Mucosa of descending colon (tissue), 3 donors: Measurements from ENCODE around the gene CHMP5. TPM values are rescaled to one million over a fixed set of nuclear protein-coding genes. Genes with fewer than 3 reads are reported as not detected.

ENCODE experiments used
- ATAC-seq: fragments of 200-7000 bp; cut with Tn5 transposase; one replicate; pipeline ENCODE4 v1.9.1; 2020; ENCODE audit warnings: mild to moderate bottlenecking, moderate library complexity
- DNase-seq, 3 donors: peaks; one replicate each; pipeline ENCODE4 v3.0.0-alpha.2; 2020
- H3K36me3 ChIP-seq: fragments of 200-600 bp; one replicate; pipeline ENCODE4 v1.8.0; 2021; ENCODE audit warnings: low read depth, mild to moderate bottlenecking
- H3K4me1 ChIP-seq: fragments of 200-600 bp; one replicate; pipeline ENCODE4 v1.8.0; 2021; ENCODE audit warnings: low read depth, mild to moderate bottlenecking
- H3K4me3 ChIP-seq: fragments of 200-600 bp; one replicate; pipeline ENCODE4 v1.8.0; 2021; ENCODE audit warnings: mild to moderate bottlenecking
- H3K9me3 ChIP-seq: fragments of 200-600 bp; one replicate; pipeline ENCODE4 v1.8.0; 2021; ENCODE audit warnings: mild to moderate bottlenecking
- CTCF ChIP-seq: fragments of 200-600 bp; IDR thresholded peaks from one replicate; pipeline ENCODE4 v1.8.0; 2022; ENCODE audit warnings: antibody characterized with exemption, mild to moderate bottlenecking
- intact Hi-C, 2 donors: fragments of 100-400 bp; cut with DNase I in 1 of 2; cut with micrococcal nuclease in 1 of 2; formaldehyde crosslinking; loops; one replicate each; pipeline versions ENCODE4 v1.11.0 to v1.11.1; 2022; cut with DNase I, micrococcal nuclease
- total RNA-seq, 3 donors: library from RNA; stranded (reverse); fragmentation: NEBNext Ultra II Directional in 2 of 3; extraction: Animal tissue kit (Norgen Biotek cat#: 25700) in 2 of 3; gene quantifications; one replicate each; pipeline versions ENCODE4 v1.2.1 to v1.2.4, GENCODE V29; 2021 to 2023
- donor health status: DM: no; HTN: no; CAD: no; lungs with moderate emphysema.
- donor health status: DM: no; HTN: no; CAD: no.
- donor health status: DM: no; HTN: yes; CAD: no.

Gene CHMP5
- total RNA-seq, 3 donors from 2014 or later: 72.2 to 98.1 (median 84.3) TPM

GRCh38 chr9:33290247-33291030 is 25.6 kb downstream of the CHMP5 start, which contains the start of gene NFX1:
NFX1 (plus strand) TSS chr9:33290516; CDS start chr9:33290573, 57 bp downstream.
- peaks cover 24% of the 10 kb centered on the region for H3K4me1 ChIP-seq

GRCh38 chr9:33291031-33291397 is 26.2 kb downstream of the CHMP5 start:
- H3K9me3 ChIP-seq: no peaks in the 10 kb centered on the region
- no peaks in the 10 kb centered on the region for H3K36me3 ChIP-seq
- DNase-seq (no peak), ATAC-seq (no peak)
- intact Hi-C loops: no loop called here
- no peak for TF ChIP-seq CTCF
- H3K4me1 ChIP-seq: peaks cover 27% of the 10 kb centered on the region
- H3K4me3 ChIP-seq: peak overlapping the region; percentile 64

More at GRCh38 chr9:33290247-33291030, 25.6 kb downstream of the CHMP5 start, which contains the start of gene NFX1:
- intact Hi-C loops: no loop called here
- Histone ChIP-seq H3K9me3 (no peaks in the 10 kb centered on the region), H3K4me3 (peak within 1 kb of the TSS; percentile 64), H3K36me3 (no peaks in the 10 kb centered on the region)
- TF ChIP-seq CTCF: no peak
- ATAC-seq (peak; percentile 89), DNase-seq (peak; percentile 98 to 99 (median 98))

- H3K4me3 ChIP-seq: no peak overlapping the region
- TF ChIP-seq CTCF: no peak
- H3K4me1 ChIP-seq: peaks cover 35% of the 10 kb centered on the region
- no peaks in the 10 kb centered on the region for H3K9me3 ChIP-seq
- H3K36me3 ChIP-seq: no peaks in the 10 kb centered on the region
- ATAC-seq: no peak
- no peak for DNase-seq
- intact Hi-C loops: no loop called here
Measured at GRCh38 chr9:33291901-33292300, 27.1 kb downstream of the CHMP5 start.

- no peaks in the 10 kb centered on the region for H3K36me3 ChIP-seq
- ATAC-seq (no peak), DNase-seq (no peak)
- intact Hi-C loops: no loop called here
- H3K9me3 ChIP-seq: no peaks in the 10 kb centered on the region
- no peak for TF ChIP-seq CTCF
- no peak overlapping the region for H3K4me3 ChIP-seq
- peaks cover 54% of the 10 kb centered on the region for H3K4me1 ChIP-seq
Measured at GRCh38 chr9:33293782-33294181, 28.9 kb downstream of the CHMP5 start.

GRCh38 chr9:33294670-33295432 is 30.0 kb downstream of the CHMP5 start:
- intact Hi-C loops: no loop called here
- no peak for TF ChIP-seq CTCF
- Histone ChIP-seq H3K9me3 (no peaks in the 10 kb centered on the region), H3K36me3 (no peaks in the 10 kb centered on the region), H3K4me3 (no peak overlapping the region), H3K4me1 (peaks cover 54% of the 10 kb centered on the region)
- ATAC-seq: no peak
- DNase-seq: no peak
